ENCODE measurements around the gene PAK5. TPM values are rescaled to one million over a fixed set of nuclear protein-coding genes. Genes with fewer than 3 reads are reported as not detected.

PAK5 gene
- total and polyA plus RNA-seq, 11 donors, result not detected

GRCh38 chr20:9616833-9617461, 221.9 kb downstream of the PAK5 start:
- DNase-seq (peak in 4 of 5 donors; percentile 29 to 54 (median 42)), ATAC-seq (peak in 2 of 4 donors; percentile 62 to 73)
- H3K36me3 ChIP-seq, result no peaks in the 10 kb centered on the region
- TF ChIP-seq POLR2A (IDR thresholded peaks at IDR 0.05) (no peak), CTCF (IDR thresholded peaks at IDR 0.05) (peak; percentile 72 to 90 (median 84))
- H3K9me3 ChIP-seq, result no peaks in the 10 kb centered on the region
- peaks cover 0 to 20% (median 3%) of the 10 kb centered on the region in 9 donors for H3K27me3 ChIP-seq
- H3K4me3 ChIP-seq, result no peak overlapping the region
- H3K4me1 ChIP-seq, result peaks cover 0 to 5% (median 0%) of the 10 kb centered on the region in 12 donors
- H3K27ac ChIP-seq, result no peak overlapping the region
- WGBS, 4 donors, result 3 to 4% (median 3%) methylated on average over 10 of the region's 10 CpGs
- intact Hi-C loops (cut with DNase I), result loop anchor here (2.0 to 10.0 kb wide), 14 partner anchors 290 to 1930 kb away; no protein-coding TSS in a partner anchor

GRCh38 chr20:9616455-9616805, 222.4 kb downstream of the PAK5 start:
- intact Hi-C loops (cut with DNase I), result loop anchor here (2.0 to 10.0 kb wide), 14 partner anchors 291 to 1931 kb away; no protein-coding TSS in a partner anchor

GRCh38 chr20:9615766-9616454, 223.0 kb downstream of the PAK5 start:
- Histone ChIP-seq H3K4me1 (peaks cover 0 to 5% (median 0%) of the 10 kb centered on the region in 12 donors), H3K36me3 (no peaks in the 10 kb centered on the region), H3K27me3 (peaks cover 0 to 18% (median 1%) of the 10 kb centered on the region in 9 donors), H3K27ac (no peak overlapping the region), H3K9me3 (no peaks in the 10 kb centered on the region), H3K4me3 (no peak overlapping the region)
- DNase-seq (no peak), ATAC-seq (no peak)
- 64 to 68% (median 66%) methylated on average over 8 of the region's 8 CpGs for WGBS, 4 donors
- no peak for TF ChIP-seq CTCF (IDR thresholded peaks at IDR 0.05)
- no peak for TF ChIP-seq POLR2A (IDR thresholded peaks at IDR 0.05)
- intact Hi-C loops (cut with DNase I), result loop anchor here (2.0 to 10.0 kb wide), 14 partner anchors 291 to 1931 kb away; no protein-coding TSS in a partner anchor

More at GRCh38 chr20:9616455-9616805, 222.4 kb downstream of the PAK5 start:
- Histone ChIP-seq H3K9me3 (no peaks in the 10 kb centered on the region), H3K4me1 (peaks cover 0 to 5% (median 0%) of the 10 kb centered on the region in 12 donors), H3K27me3 (peaks cover 0 to 18% (median 3%) of the 10 kb centered on the region in 9 donors), H3K4me3 (no peak overlapping the region), H3K27ac (no peak overlapping the region), H3K36me3 (no peaks in the 10 kb centered on the region)
- DNase-seq (no peak), ATAC-seq (no peak)
- no peak for TF ChIP-seq CTCF (IDR thresholded peaks at IDR 0.05)
- no peak for TF ChIP-seq POLR2A (IDR thresholded peaks at IDR 0.05)
- WGBS, 4 donors, result 66 to 75% (median 71%) methylated on average over 5 of the region's 5 CpGs

GRCh38 chr20:9615118-9615517, 223.8 kb downstream of the PAK5 start:
- DNase-seq (no peak), ATAC-seq (no peak)
- WGBS, 4 donors, result 58 to 80% (median 72%) methylated on average over 4 of the region's 4 CpGs
- Histone ChIP-seq H3K4me1 (peaks cover 0 to 5% (median 0%) of the 10 kb centered on the region in 12 donors), H3K27me3 (peaks cover 0 to 18% (median 0%) of the 10 kb centered on the region in 9 donors), H3K9me3 (no peaks in the 10 kb centered on the region), H3K27ac (no peak overlapping the region), H3K4me3 (no peak overlapping the region), H3K36me3 (no peaks in the 10 kb centered on the region)
- intact Hi-C loops (cut with DNase I), result loop anchor here in 9 of 10 donors (5.0 to 10.0 kb wide), 11 partner anchors 292 to 1932 kb away; no protein-coding TSS in a partner anchor
- TF ChIP-seq CTCF (IDR thresholded peaks at IDR 0.05), result no peak
- no peak for TF ChIP-seq POLR2A (IDR thresholded peaks at IDR 0.05)
